Lung (tissue), 12 donors: ENCODE results near the gene DUOX1. TPM values are rescaled to one million over a fixed set of nuclear protein-coding genes. Genes with fewer than 3 reads are reported as not detected.

Source experiments
- ATAC-seq: fragments of 200-7000 bp; cut with Tn5 transposase; one replicate; pipeline ENCODE4 v1.9.1; 2020; ENCODE audit warnings: moderate number of reproducible peaks; ENCODE audit not compliant: insufficient read depth, low FRiP score
- DNase-seq, 3 donors: peaks; one replicate each; pipeline ENCODE4 v3.0.0-alpha.2; 2013 to 2017
- H3K27ac ChIP-seq, 2 donors: one replicate each; pipeline ENCODE4 v1.5.1; 2013; ENCODE audit warnings: mild to moderate bottlenecking in 2 of 2, moderate library complexity in 2 of 2, control low read depth in 1 of 2, inconsistent platforms in 1 of 2, low read depth in 1 of 2, low read length in 1 of 2
- H3K27me3 ChIP-seq, 3 donors: one replicate each; pipeline ENCODE4 v1.5.1; 2013; ENCODE audit warnings: low read length in 2 of 3; ENCODE audit not compliant: control insufficient read depth in 3 of 3, insufficient read depth in 3 of 3
- H3K36me3 ChIP-seq, 4 donors: one replicate each; pipeline ENCODE4 v1.5.1; 2013; ENCODE audit warnings: low read length in 4 of 4, mild to moderate bottlenecking in 1 of 4, moderate library complexity in 1 of 4; ENCODE audit not compliant: control insufficient read depth in 4 of 4, insufficient read depth in 4 of 4
- H3K4me1 ChIP-seq, 5 donors: one replicate each; pipeline ENCODE4 v1.5.1; 2013; ENCODE audit warnings: low read length in 5 of 5, mild to moderate bottlenecking in 2 of 5, moderate library complexity in 1 of 5; ENCODE audit not compliant: control insufficient read depth in 5 of 5, insufficient read depth in 5 of 5
- H3K4me3 ChIP-seq: one replicate; pipeline ENCODE4 v1.5.1; 2013; ENCODE audit warnings: mild to moderate bottlenecking, control low read depth, moderate library complexity
- H3K9ac ChIP-seq, 2 donors: one replicate each; pipeline ENCODE4 v1.5.1; 2013; ENCODE audit warnings: low read length in 2 of 2, control low read depth in 1 of 2; ENCODE audit not compliant: insufficient read depth in 1 of 2
- H3K9me3 ChIP-seq, 4 donors: one replicate each; pipeline ENCODE4 v1.5.1; 2013; ENCODE audit warnings: low read length in 3 of 4, mild to moderate bottlenecking in 1 of 4, moderate library complexity in 1 of 4; ENCODE audit not compliant: control insufficient read depth in 4 of 4, insufficient read depth in 3 of 4
- WGBS, 2 donors: extraction: QIAGEN DNeasy Blood & Tissue Kit; methylation state at CpG; one replicate each; pipeline ENCODE4 v1.1.7; 2013; 5-methylcytosine and 5-hydroxymethylcytosine counted together
- polyA plus RNA-seq, 2 donors: library from polyadenylated mRNA; stranded (reverse); fragments of 200-250 nt; gene quantifications; one replicate each; pipeline ENCODE4 v1.2.1, GENCODE V29; 2013
- total RNA-seq, 2 donors: library from RNA; depleted of rRNA in 1 of 2; stranded (reverse); fragments of >200 nt in 1 of 2; gene quantifications; one replicate each; pipeline ENCODE4 v1.2.1, GENCODE V29; 2014 to 2021
- TF ChIP-seq, protein P1 (sequence below): IDR thresholded peaks from 2 replicates; pipeline ENCODE4 v1.5.1; 2012; ENCODE audit warnings: mild to moderate bottlenecking; ENCODE audit errors: control extremely low read depth, extremely low read depth
- donor health status: control.
- donor health status: control.
- donor health status: Bipolar disorder and iron deficiency.
- donor health status: healthy.
- donor health status: DM: yes; HTN: yes; CAD: no.

The DUOX1 gene
- total and polyA plus RNA-seq, 4 donors, result 61.7 to 363 (median 115) TPM

DNA sequence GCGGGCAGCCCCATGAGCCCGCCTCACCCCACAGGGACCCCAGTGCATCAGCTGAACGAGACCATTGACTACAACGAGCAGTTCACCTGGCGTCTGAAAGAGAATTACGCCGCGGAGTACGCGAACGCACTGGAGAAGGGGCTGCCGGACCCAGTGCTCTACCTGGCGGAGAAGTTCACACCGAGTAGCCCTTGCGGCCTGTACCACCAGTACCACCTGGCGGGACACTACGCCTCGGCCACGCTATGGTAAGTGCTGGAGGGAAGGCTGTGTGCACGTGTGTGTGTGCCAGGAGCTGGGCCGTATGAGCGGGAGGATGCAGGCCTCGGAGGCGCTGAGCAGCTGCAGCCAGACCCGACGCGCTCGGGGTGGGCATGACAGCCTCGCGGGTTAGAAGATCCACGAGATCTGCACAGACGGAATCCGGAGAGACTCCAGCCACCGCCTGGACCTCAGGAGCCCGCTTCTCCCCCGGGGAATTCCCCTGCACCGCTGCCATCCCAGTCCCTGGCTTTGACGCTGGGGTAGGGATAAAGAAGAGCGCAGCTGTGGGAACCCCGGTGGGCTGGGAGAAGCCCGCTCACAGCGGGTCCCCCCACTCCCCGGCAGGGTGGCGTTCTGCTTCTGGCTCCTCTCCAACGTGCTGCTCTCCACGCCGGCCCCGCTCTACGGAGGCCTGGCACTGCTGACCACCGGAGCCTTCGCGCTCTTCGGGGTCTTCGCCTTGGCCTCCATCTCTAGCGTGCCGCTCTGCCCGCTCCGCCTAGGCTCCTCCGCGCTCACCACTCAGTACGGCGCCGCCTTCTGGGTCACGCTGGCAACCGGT is 13.1 kb upstream of the DUOX1 start:
- no peak overlapping the region for H3K9ac ChIP-seq
- no peak for ATAC-seq
- TF ChIP-seq, protein P1, sequence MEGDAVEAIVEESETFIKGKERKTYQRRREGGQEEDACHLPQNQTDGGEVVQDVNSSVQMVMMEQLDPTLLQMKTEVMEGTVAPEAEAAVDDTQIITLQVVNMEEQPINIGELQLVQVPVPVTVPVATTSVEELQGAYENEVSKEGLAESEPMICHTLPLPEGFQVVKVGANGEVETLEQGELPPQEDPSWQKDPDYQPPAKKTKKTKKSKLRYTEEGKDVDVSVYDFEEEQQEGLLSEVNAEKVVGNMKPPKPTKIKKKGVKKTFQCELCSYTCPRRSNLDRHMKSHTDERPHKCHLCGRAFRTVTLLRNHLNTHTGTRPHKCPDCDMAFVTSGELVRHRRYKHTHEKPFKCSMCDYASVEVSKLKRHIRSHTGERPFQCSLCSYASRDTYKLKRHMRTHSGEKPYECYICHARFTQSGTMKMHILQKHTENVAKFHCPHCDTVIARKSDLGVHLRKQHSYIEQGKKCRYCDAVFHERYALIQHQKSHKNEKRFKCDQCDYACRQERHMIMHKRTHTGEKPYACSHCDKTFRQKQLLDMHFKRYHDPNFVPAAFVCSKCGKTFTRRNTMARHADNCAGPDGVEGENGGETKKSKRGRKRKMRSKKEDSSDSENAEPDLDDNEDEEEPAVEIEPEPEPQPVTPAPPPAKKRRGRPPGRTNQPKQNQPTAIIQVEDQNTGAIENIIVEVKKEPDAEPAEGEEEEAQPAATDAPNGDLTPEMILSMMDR, result no peak

DNA sequence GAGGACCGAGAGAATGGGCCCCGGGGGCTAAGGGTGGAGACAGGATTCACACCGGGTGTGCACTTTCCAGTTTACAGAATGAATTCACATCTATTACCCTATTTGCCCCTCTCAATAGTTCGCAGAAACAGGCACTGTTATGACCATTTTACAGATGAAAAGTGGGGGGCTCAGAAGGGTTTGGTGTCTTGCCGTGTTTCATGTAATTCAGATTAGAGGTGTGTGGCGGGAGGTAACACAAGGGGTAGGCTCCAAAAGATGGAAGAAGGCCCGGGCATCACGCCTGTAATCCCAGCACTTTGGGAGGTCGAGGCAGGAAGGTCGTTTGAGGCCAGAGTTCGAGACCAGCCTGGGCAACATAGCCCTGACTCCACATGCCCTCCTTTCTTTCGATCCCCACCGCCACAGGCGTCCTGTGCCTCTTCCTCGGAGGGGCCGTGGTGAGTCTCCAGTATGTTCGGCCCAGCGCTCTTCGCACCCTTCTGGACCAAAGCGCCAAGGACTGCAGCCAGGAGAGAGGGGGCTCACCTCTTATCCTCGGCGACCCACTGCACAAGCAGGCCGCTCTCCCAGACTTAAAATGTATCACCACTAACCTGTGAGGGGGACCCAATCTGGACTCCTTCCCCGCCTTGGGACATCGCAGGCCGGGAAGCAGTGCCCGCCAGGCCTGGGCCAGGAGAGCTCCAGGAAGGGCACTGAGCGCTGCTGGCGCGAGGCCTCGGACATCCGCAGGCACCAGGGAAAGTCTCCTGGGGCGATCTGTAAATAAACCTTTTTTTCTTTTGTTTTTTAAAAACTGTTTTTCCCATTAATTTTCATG is 12.3 kb upstream of the DUOX1 start:
- no peak overlapping the region for H3K27ac ChIP-seq
- no peak overlapping the region for H3K4me3 ChIP-seq
- peaks cover 0 to 3% (median 0%) of the 10 kb centered on the region in 4 donors for H3K36me3 ChIP-seq
- 23 to 40% methylated on average over 32 to 33 of the region's 33 CpGs for WGBS, 2 donors
- TF ChIP-seq, protein P1, result no peak
- H3K27me3 ChIP-seq, result peaks cover 8 to 52% (median 50%) of the 10 kb centered on the region in 3 donors
- H3K9me3 ChIP-seq, result peaks cover 0 to 17% (median 0%) of the 10 kb centered on the region in 4 donors
- DNase-seq, result no peak
- no peak overlapping the region for H3K9ac ChIP-seq
- H3K4me1 ChIP-seq, result peaks cover 0 to 18% (median 0%) of the 10 kb centered on the region in 5 donors
- no peak for ATAC-seq

More for the DNA sequence above, 13.1 kb upstream of the DUOX1 start:
- peaks cover 12 to 60% (median 57%) of the 10 kb centered on the region in 3 donors for H3K27me3 ChIP-seq
- H3K4me3 ChIP-seq, result no peak overlapping the region
- 6 to 10% methylated on average over 65 of the region's 65 CpGs for WGBS, 2 donors
- no peak overlapping the region for H3K27ac ChIP-seq
- peaks cover 0 to 17% (median 0%) of the 10 kb centered on the region in 4 donors for H3K9me3 ChIP-seq
- peaks cover 0 to 20% (median 0%) of the 10 kb centered on the region in 5 donors for H3K4me1 ChIP-seq
- no peak for DNase-seq
- peaks cover 0 to 3% (median 0%) of the 10 kb centered on the region in 4 donors for H3K36me3 ChIP-seq

DNA sequence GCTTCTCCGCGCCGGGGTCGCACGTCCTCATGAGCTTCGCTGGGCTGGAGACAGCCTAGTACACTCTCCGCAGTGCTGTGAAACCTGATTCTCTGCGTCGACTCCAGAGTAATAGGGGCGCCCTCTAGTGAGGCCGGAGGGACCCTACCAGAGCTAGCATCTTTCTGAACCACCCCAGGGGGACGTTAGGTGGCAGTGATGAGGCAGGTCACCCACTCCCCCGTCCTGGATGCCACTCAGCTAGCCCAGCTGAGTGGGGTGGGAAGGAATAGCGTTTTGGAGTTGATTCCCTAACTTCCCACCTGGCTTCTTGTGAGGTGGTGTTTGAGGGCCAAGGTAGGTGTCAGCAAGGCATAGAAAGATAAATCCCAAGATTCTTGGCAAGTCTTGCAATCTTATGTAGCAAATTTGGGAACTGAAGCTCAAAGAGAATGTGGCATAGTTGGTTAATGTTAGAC is 11.6 kb upstream of the DUOX1 start:
- WGBS, 2 donors, result 0 to 2% methylated on average over 14 of the region's 14 CpGs
- TF ChIP-seq, protein P1, result peak; percentile 93
- H3K27me3 ChIP-seq, result peaks cover 3 to 47% (median 45%) of the 10 kb centered on the region in 3 donors

More for the DNA sequence above, 11.6 kb upstream of the DUOX1 start:
- Histone ChIP-seq H3K4me3 (no peak overlapping the region), H3K4me1 (peaks cover 0 to 13% (median 0%) of the 10 kb centered on the region in 5 donors), H3K27ac (no peak overlapping the region), H3K9ac (no peak overlapping the region), H3K36me3 (peaks cover 0 to 3% (median 0%) of the 10 kb centered on the region in 4 donors), H3K9me3 (peaks cover 0 to 16% (median 0%) of the 10 kb centered on the region in 4 donors)
- ATAC-seq, result peak; percentile 92
- DNase-seq, result peak; percentile 94 to 95 (median 95)
